ENCODE measurements around the gene NPFFR1. TPM values are rescaled to one million over a fixed set of nuclear protein-coding genes. Genes with fewer than 3 reads are reported as not detected.
A peak's percentile ranks its signal among the peaks of the same experiment; 100 is the strongest.

NPFFR1 gene
- total RNA-seq, 1 donor from 2014 or later: not detected

DNA sequence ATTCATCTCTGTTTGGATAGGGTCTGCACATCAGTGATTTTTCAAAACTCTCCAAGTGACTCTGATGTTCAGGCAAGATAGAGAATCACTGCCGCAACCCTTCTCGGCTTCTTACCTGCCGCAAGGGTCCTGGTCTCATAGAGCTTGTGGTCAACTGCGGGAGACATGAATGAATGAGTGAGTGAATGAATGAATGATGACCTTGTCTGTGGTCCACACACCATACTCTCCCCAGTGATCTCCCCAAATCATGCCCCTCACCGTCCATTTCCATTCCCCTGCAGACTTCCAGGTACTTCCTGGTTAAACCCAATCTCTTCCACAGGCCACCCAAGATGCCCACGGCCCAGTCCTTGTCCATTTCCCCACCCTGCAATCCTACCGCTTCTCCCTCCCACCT, 5.9 kb upstream of the NPFFR1 start:
- DNase-seq (ENCODE audit: low read depth): no peak

- no peak for DNase-seq (ENCODE audit: low read depth)
Measured at GRCh38 chr10:70286616-70287015, 2.8 kb upstream of the NPFFR1 start.

- no peak for DNase-seq (ENCODE audit: low read depth)
Measured at GRCh38 chr10:70285476-70285831, 1.6 kb upstream of the NPFFR1 start.

- DNase-seq (ENCODE audit: low read depth): no peak
Measured at GRCh38 chr10:70284542-70285475, 1.0 kb upstream of the NPFFR1 start.

DNA sequence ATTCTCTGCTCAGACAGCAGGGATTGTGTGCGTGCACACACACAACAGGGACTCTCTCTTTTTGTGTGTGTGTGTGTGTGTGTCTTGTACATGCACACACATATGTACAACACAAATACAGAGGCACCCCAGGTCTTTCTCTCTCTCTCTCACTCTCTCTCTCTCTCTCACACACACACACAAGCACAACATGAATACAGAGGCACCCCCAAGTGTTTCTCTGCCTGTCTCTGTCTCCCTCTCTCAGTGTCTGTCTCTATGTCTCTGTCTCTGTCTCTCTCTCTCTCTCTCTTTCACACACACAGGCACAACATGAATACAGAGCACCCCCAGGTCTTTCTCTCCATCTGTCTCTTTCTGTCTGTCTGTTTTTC, 746 bp downstream of the NPFFR1 start:
- DNase-seq (ENCODE audit: low read depth): no peak

DNA sequence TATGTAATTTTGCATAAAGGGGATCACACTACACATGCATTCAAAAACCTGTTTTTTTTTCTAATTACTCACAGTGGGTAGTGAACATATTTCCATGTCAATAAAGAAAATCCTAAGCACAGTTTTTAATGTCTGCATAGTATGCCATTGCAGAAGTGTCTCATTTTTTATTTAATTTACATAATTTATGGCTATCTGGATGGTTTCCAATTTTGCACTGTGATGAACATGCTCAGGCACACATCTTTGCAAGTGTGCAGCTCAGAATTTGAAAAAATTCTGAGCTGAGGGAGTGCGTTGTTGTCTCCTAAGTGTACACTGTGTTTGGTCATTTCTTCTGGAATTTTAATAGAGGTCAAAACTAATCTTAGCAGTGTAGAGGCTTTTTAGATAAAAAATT, 2.2 kb downstream of the NPFFR1 start:
- no peak for DNase-seq (ENCODE audit: low read depth)

DNA sequence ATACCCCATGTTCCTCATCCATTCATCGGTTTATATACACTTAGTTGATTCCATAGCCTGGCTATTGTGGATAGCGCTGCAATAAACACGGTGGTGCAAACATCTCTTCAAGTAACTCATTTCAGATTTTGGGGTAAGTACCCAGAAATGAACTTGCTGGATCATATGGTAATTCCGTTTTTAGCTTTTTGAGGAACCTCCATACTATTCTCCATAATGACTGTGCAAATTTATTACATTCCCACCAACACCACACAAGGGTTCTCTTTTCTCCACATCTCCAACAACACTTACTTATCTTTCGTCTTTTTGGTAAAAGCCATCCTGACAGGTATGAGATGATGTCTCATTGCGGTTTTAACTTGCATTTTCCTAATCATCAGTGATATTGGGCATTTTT, 3.7 kb downstream of the NPFFR1 start:
- DNase-seq (ENCODE audit: low read depth): no peak

GRCh38 chr10:70277396-70278030, 6.3 kb downstream of the NPFFR1 start:
- DNase-seq (ENCODE audit: low read depth): no peak

GRCh38 chr10:70274643-70275042, 9.2 kb downstream of the NPFFR1 start:
- peak; percentile 78 for DNase-seq (ENCODE audit: low read depth)

DNA sequence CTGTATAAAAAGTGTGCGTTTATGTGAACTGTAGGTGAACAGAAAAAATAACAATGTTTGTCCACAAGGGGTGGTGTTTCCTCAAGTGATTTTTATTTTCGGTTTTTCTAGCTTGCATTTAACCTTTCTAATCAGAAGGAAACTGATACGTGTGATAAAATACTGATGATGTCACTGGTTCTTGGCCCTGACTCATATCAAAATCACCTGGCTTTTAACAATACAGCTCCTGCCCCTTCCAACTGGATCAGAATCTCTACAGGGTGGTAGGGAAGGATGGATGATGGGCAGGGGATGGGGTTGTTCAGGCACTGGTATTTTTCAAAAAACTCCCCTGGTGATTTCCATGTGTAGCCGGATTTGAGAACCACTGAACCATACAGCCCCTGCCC, 10.9 kb downstream of the NPFFR1 start:
- no peak for DNase-seq (ENCODE audit: low read depth)

GRCh38 chr10:70271996-70272924, 11.5 kb downstream of the NPFFR1 start:
- DNase-seq (ENCODE audit: low read depth): no peak

DNA sequence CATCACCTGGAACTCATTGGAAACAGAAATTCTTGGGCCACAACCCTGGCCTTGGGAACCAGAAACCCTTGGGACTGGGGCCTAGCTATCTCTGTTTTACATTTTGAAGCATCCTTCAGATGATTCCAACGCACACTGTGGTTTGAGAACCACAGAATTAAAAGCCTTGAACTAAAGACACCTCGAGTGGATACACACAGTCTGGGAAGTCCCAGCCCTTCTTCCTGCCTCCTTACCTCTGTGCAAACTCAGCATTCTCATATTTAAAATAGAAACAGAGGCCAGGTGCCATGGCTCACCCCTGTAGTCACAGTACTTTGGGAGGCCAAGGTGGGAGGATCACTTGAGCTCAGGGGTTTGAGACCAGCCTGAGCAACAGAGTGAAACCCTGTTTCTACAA, 12.9 kb downstream of the NPFFR1 start:
- no peak for DNase-seq (ENCODE audit: low read depth)

DNA sequence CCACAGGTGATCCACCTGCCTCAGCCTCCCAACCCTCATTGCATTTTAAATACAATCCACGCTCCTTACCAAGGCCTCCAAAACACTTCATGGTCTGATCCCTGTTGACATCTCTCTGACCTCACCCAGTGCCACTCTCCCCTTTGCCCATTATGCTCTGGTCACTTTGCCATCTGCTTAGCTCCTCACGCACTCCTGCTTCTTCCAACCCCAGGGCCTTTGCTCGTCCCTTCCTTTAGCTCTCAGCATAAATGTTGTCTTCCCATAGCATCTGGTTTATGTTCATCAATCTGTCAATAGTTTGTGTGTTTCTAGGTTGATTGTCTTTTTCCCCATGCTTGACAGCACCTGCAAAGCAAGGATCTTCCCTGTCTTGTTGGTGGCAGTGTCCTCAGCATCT, 14.1 kb downstream of the NPFFR1 start:
- no peak for DNase-seq (ENCODE audit: low read depth)

DNA sequence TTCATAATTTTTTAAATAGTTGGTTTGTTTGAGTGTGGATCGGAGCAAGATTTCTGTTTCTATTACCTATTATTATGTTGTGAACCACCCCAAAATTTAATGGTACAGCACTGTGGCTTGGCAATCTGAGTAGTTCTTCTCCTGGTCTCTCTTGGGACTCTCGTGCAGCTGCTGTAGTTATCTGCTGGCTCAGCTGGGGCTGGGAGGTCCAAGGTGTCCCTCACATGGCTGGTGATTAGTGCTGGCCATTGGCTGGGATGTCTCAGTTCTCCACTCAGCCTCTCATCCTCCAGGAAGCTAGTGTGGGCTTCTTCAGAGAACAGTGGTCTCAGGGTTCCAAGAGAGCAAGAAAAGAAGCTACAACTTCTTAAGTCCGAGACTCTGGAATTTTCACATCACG, 15.4 kb downstream of the NPFFR1 start:
- DNase-seq (ENCODE audit: low read depth): peak; percentile 42

DNA sequence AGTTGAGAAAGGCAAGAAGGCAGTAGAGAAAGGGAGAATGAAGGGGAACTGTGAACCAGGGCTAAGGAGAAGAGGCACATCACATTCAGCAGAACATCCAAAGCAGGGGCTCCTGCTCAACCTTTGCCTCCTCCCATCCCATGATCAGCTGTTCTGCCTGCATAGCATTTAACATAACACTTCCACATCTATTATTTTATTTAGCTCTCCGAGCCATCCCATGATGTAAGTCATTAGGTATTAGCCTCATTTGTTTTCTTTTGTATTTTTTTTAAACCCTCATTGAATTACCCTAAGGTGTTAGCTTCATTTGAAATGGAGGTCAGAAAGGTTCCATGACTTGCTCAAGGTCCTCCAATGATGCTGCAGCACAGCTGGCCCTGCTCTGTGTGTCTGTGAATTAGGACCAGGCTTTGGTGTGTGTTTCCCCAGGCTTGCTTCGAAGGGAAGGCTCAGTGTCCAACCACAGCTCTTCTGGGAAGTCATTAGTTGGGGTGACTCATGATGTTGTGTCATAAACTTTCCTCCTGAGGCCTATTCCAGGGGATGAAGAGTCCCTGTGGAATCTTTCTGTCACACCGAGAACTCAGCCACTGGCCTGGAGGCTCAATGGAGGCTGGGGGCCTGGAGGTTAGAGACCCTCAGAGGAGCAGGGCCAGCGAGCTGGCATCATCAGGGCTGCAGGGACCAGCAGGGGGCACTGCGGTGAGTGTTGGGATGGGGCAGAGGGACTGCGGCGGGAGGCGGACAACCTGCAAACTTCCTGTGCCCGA, 16.5 kb downstream of the NPFFR1 start:
- peak; percentile 93 for DNase-seq (ENCODE audit: low read depth)

DNA sequence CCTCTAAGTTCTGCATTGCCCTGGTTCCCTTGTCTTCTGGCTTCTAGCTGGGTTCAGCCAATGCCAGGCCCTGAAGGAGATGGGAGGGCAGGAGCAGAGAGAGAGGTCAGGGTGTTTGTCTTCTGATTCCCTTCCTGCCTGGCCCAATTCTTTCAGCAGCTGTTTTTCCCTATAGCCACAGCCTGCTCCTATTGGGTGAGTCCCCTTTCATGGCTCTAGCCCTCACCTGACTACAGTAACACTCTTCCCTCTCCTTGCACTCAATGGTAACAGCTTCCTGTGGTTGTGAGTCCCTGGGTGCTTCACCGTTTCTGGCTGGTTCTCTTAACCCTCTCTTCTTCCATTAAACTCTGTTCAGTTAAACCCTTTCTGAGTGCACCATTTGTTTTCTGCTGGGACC, 17.1 kb downstream of the NPFFR1 start:
- no peak for DNase-seq (ENCODE audit: low read depth)

DNA sequence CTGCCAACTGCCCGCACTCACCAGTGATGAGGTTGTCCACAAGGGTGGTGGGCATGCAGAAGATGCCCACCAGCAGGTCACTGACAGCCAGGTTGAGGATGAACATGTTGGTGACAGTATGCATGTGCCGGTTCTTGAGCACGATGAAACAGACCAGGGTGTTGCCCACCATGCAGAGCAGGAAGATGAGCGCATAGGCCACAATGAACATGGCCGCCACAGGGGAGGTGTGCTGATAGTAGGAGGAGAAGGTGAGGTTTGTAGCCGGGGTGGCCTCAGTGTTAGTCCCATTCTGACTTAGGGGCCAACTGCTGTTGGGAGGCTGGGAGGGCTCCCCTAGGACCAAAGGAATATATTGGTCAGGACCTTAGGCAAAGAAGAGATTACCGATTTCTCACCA, 17.7 kb downstream of the NPFFR1 start:
- no peak for DNase-seq (ENCODE audit: low read depth)

GRCh38 chr10:70265032-70265689, 18.6 kb downstream of the NPFFR1 start:
- no peak for DNase-seq (ENCODE audit: low read depth)

- no peak for DNase-seq (ENCODE audit: low read depth)
Measured at GRCh38 chr10:70260734-70261133, 23.1 kb downstream of the NPFFR1 start.

- no peak for DNase-seq (ENCODE audit: low read depth)
Measured at GRCh38 chr10:70260259-70260658, 23.5 kb downstream of the NPFFR1 start.

Data from myocyte (in vitro differentiated cells).